ENCODE results near the gene HUS1B.
"Not testable (repeated sequence)": the region's sequence is repeated elsewhere in the genome, so short reads cannot be mapped to it uniquely, and the experiment has no call there.

Gene HUS1B

GRCh38 chr6:677919-678318 is 21.0 kb upstream of the HUS1B start:
- no peak for DNase-seq

- DNase-seq, result no peak
Observed at GRCh38 chr6:674956-675355, 18.1 kb upstream of the HUS1B start.

- no peak for DNase-seq
Observed at GRCh38 chr6:674406-674805, 17.5 kb upstream of the HUS1B start.

GRCh38 chr6:667253-667927 is 10.5 kb upstream of the HUS1B start:
- DNase-seq, result no peak

GRCh38 chr6:665403-666267 is 8.7 kb upstream of the HUS1B start:
- DNase-seq, result no peak

- not testable (repeated sequence) for DNase-seq
Observed at GRCh38 chr6:663788-664187, 6.9 kb upstream of the HUS1B start.

- no peak for DNase-seq
Observed at GRCh38 chr6:659716-660581, 3.0 kb upstream of the HUS1B start.

GRCh38 chr6:658244-658643 is 1.3 kb upstream of the HUS1B start:
- DNase-seq, result no peak

GRCh38 chr6:657743-658142 is 843 bp upstream of the HUS1B start:
- no peak for DNase-seq

GRCh38 chr6:654136-654535 is 2.8 kb downstream of the HUS1B start:
- DNase-seq, result no peak

- DNase-seq, result no peak
Observed at GRCh38 chr6:652865-653264, 4.0 kb downstream of the HUS1B start.

- no peak for DNase-seq
Observed at GRCh38 chr6:650098-650497, 6.8 kb downstream of the HUS1B start.

GRCh38 chr6:642805-643204 is 14.1 kb downstream of the HUS1B start:
- no peak for DNase-seq

GRCh38 chr6:641225-641985 is 15.5 kb downstream of the HUS1B start:
- DNase-seq, result no peak

- no peak for DNase-seq
Observed at GRCh38 chr6:636488-636887, 20.4 kb downstream of the HUS1B start.

- no peak for DNase-seq
Observed at GRCh38 chr6:635233-635632, 21.7 kb downstream of the HUS1B start.

GRCh38 chr6:633611-634010 is 23.3 kb downstream of the HUS1B start:
- DNase-seq, result no peak

GRCh38 chr6:628766-629165 is 28.1 kb downstream of the HUS1B start:
- DNase-seq, result no peak

- no peak for DNase-seq
Observed at GRCh38 chr6:626236-626635, 30.7 kb downstream of the HUS1B start.

GRCh38 chr6:624979-625378 is 31.9 kb downstream of the HUS1B start:
- no peak for DNase-seq

- DNase-seq, result no peak
Observed at GRCh38 chr6:622462-622861, 34.4 kb downstream of the HUS1B start.

GRCh38 chr6:621931-622330 is 35.0 kb downstream of the HUS1B start:
- no peak for DNase-seq

GRCh38 chr6:620950-621349 is 36.0 kb downstream of the HUS1B start:
- no peak for DNase-seq

Measured in stimulated activated CD4-positive, alpha-beta T cell treated with anti-CD3 and anti-CD28 coated beads, Interleukin-12 subunit alpha, Interleukin-12 subunit beta, amount 100 ng/mL, for 4 hours (primary cell).